Endothelial cell of umbilical vein (primary cell): ENCODE measurements around the gene HDAC7.

Source experiments
- EZH2 ChIP-seq: IDR thresholded peaks from 2 replicates; pipeline ENCODE4 v1.6.1; 2012; ENCODE audit warnings: borderline replicate concordance, low read depth, mild to moderate bottlenecking, moderate library complexity, low read length, inconsistent platforms; ENCODE audit not compliant: severe bottlenecking
- FOS ChIP-seq: IDR thresholded peaks from 2 replicates; pipeline ENCODE4 v1.6.1; 2011; ENCODE audit warnings: mild to moderate bottlenecking, low read length, moderate library complexity, borderline replicate concordance; ENCODE audit not compliant: insufficient read depth
- JUN ChIP-seq: IDR thresholded peaks from 2 replicates; pipeline ENCODE4 v1.6.1; 2011; ENCODE audit warnings: borderline replicate concordance, low read depth; ENCODE audit not compliant: insufficient read length, insufficient read depth
- MAX ChIP-seq: IDR thresholded peaks from 2 replicates; pipeline ENCODE4 v1.6.1; 2011; ENCODE audit not compliant: insufficient read depth, insufficient read length
- POLR2AphosphoS5 ChIP-seq: IDR thresholded peaks from 2 replicates; pipeline ENCODE4 v1.6.1; 2012; ENCODE audit warnings: low read depth, mild to moderate bottlenecking, control low read depth, low read length, moderate library complexity; ENCODE audit not compliant: insufficient read depth

- TF ChIP-seq FOS = no peak
- TF ChIP-seq POLR2AphosphoS5 = no peak
- no peak for TF ChIP-seq EZH2
- no peak for TF ChIP-seq MAX
- TF ChIP-seq JUN = no peak
Measured at GRCh38 chr12:47746523-47746922, 73.2 kb downstream of the HDAC7 start.
